Neural progenitor cell (in vitro differentiated cells): ENCODE results near the gene SZRD1. TPM values are rescaled to one million over a fixed set of nuclear protein-coding genes. Genes with fewer than 3 reads are reported as not detected.
A peak's percentile ranks its signal among the peaks of the same experiment; 100 is the strongest.

Source experiments
- DNase-seq: peaks from one replicate; pipeline ENCODE4 v3.0.0-alpha.2; 2016; ENCODE audit warnings: low spot score
- H2AFZ ChIP-seq: fragments of 200-600 bp; sonication (generic); replicated peaks from 2 replicates; pipeline ENCODE4 v1.6.1; 2016; ENCODE audit warnings: antibody characterized with exemption
- H3F3A ChIP-seq: fragments of 200-600 bp; sonication (generic); 2 replicates; pipeline ENCODE4 v1.6.1; 2016; ENCODE audit warnings: antibody characterized with exemption, low read depth
- H3K27ac ChIP-seq: fragments of 200-600 bp; sonication (generic); 2 replicates; pipeline ENCODE4 v1.5.1; 2016; ENCODE audit warnings: mild to moderate bottlenecking
- H3K27me3 ChIP-seq: fragments of 200-600 bp; sonication (generic); 2 replicates; pipeline ENCODE4 v1.6.1; 2016; ENCODE audit warnings: mild to moderate bottlenecking, moderate library complexity
- H3K36me3 ChIP-seq: fragments of 200-600 bp; sonication (generic); 2 replicates; pipeline ENCODE4 v1.5.1; 2016
- H3K4me1 ChIP-seq: fragments of 200-600 bp; sonication (generic); 2 replicates; pipeline ENCODE4 v1.6.1; 2016; ENCODE audit warnings: mixed run types
- H3K4me2 ChIP-seq: fragments of 200-600 bp; sonication (generic); 2 replicates; pipeline ENCODE4 v1.6.1; 2016
- H3K4me3 ChIP-seq: fragments of 200-600 bp; sonication (generic); 2 replicates; pipeline ENCODE4 v1.5.1; 2016
- H3K79me2 ChIP-seq: fragments of 200-600 bp; sonication (generic); 2 replicates; pipeline ENCODE4 v1.6.1; 2016; ENCODE audit warnings: low read depth
- H3K9ac ChIP-seq: fragments of 200-600 bp; sonication (generic); 2 replicates; pipeline ENCODE4 v1.6.1; 2016
- H3K9me3 ChIP-seq: fragments of 200-600 bp; sonication (generic); 2 replicates; pipeline ENCODE4 v1.5.1; 2016; ENCODE audit warnings: low read depth
- H4K20me1 ChIP-seq: fragments of 200-600 bp; sonication (generic); 2 replicates; pipeline ENCODE4 v1.6.1; 2016; ENCODE audit warnings: low read depth
- H3K27ac Mint-ChIP-seq: 3 replicates; pipeline ENCODE4 v1.8.0; 2021; ENCODE audit warnings: mixed read lengths
- H3K27me3 Mint-ChIP-seq: 2 replicates; pipeline ENCODE4 v1.8.0; 2022; ENCODE audit warnings: low read depth, mild to moderate bottlenecking, inconsistent platforms, moderate library complexity, mixed read lengths; ENCODE audit not compliant: insufficient read depth
- H3K36me3 Mint-ChIP-seq: 3 replicates; pipeline ENCODE4 v1.8.0; 2021; ENCODE audit warnings: mixed read lengths
- H3K4me1 Mint-ChIP-seq: 3 replicates; pipeline ENCODE4 v1.8.0; 2021; ENCODE audit warnings: mixed read lengths
- H3K4me3 Mint-ChIP-seq: 3 replicates; pipeline ENCODE4 v1.8.0; 2021; ENCODE audit warnings: mild to moderate bottlenecking, moderate library complexity, mixed read lengths
- H3K9me3 Mint-ChIP-seq: 3 replicates; pipeline ENCODE4 v1.8.0; 2020; ENCODE audit warnings: mixed read lengths
- EZH2 ChIP-seq: fragments of 200-600 bp; sonication (generic); IDR thresholded peaks from 2 replicates; pipeline ENCODE4 v1.6.1; 2017; ENCODE audit warnings: antibody characterized with exemption, mild to moderate bottlenecking, moderate library complexity
- EZH2phosphoT487 ChIP-seq: fragments of 200-600 bp; sonication (generic); IDR thresholded peaks from 2 replicates; pipeline ENCODE4 v1.6.1; 2017; ENCODE audit warnings: antibody characterized with exemption
- total RNA-seq: library from RNA; depleted of rRNA; stranded (reverse); fragments of >200 nt; gene quantifications from 2 replicates; pipeline ENCODE4 v1.2.3, GENCODE V29; 2015; ENCODE audit warnings: low replicate concordance
- TF ChIP-seq, protein P1 (sequence below): fragments of 200-600 bp; sonication (generic); IDR thresholded peaks from 2 replicates; pipeline ENCODE4 v1.5.1; 2017; ENCODE audit warnings: antibody characterized with exemption, mild to moderate bottlenecking

SZRD1 gene
- total RNA-seq, 1 donor from 2014 or later: 50.2 TPM

DNA sequence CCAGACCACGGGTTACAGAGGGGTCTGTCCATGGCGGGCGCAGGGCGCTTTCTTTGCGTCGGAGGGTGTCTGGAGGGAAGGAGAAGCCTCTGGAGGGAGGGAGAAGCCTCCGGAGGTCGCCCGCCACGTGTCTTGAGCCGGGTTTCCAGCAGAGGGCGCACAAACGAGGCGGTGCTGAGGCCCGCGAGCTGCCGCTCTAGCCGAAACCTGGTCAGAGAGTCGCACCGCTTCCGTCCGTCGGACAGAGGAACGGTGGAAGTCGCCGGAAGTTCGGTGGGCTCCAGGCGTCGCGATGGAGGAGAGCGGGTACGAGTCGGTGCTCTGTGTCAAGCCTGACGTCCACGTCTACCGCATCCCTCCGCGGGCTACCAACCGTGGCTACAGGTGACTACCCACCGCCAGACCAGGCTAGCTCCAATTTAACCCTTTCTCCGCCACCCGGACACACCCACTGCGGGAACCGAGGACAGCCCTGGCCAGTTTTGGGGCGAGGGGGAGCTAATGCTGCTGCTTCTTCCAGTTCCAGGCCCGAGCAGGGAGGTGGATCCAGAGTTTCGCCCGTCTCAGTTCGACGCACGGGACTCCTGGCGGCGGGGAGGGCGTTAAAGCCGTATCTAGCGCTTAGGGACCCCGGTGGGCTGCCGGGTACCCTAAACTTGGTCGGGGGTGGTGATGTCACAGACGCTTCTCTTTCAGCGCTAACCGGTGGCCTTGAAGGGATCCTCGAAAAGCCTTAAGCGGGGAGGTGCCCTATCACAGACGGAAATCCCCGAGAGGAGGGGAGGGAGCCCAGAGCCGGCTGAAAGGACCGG is 73.6 kb downstream of the SZRD1 start, which contains the start of gene NECAP2:
NECAP2 (plus strand) TSS at position 255 of the 812 bp plus-strand sequence; CDS start at position 293, 38 bp downstream.
- peaks cover 8% of the 10 kb centered on the region for H3K27me3 Mint-ChIP-seq
- peaks cover 24% of the 10 kb centered on the region for H3K79me2 ChIP-seq
- peak within 1 kb of the TSS; percentile 78 for H3K4me3 ChIP-seq
- peak; percentile 97 for DNase-seq
- peaks cover 19% of the 10 kb centered on the region for H4K20me1 ChIP-seq
- H3K27ac Mint-ChIP-seq: peak within 1 kb of the TSS; percentile 98
- H3K4me1 Mint-ChIP-seq: peaks cover 14% of the 10 kb centered on the region
- H2AFZ ChIP-seq: peak within 1 kb of the TSS; percentile 91
- H3K9me3 ChIP-seq: no peaks in the 10 kb centered on the region
- H3K4me2 ChIP-seq: peak within 1 kb of the TSS; percentile 97
- H3K36me3 ChIP-seq: no peaks in the 10 kb centered on the region
- H3F3A ChIP-seq: peaks cover 5% of the 10 kb centered on the region
- peaks cover 5% of the 10 kb centered on the region for H3K4me1 ChIP-seq
- peak; percentile 24 for TF ChIP-seq EZH2
- TF ChIP-seq, protein P1, sequence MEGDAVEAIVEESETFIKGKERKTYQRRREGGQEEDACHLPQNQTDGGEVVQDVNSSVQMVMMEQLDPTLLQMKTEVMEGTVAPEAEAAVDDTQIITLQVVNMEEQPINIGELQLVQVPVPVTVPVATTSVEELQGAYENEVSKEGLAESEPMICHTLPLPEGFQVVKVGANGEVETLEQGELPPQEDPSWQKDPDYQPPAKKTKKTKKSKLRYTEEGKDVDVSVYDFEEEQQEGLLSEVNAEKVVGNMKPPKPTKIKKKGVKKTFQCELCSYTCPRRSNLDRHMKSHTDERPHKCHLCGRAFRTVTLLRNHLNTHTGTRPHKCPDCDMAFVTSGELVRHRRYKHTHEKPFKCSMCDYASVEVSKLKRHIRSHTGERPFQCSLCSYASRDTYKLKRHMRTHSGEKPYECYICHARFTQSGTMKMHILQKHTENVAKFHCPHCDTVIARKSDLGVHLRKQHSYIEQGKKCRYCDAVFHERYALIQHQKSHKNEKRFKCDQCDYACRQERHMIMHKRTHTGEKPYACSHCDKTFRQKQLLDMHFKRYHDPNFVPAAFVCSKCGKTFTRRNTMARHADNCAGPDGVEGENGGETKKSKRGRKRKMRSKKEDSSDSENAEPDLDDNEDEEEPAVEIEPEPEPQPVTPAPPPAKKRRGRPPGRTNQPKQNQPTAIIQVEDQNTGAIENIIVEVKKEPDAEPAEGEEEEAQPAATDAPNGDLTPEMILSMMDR: peak; percentile 88
- no peak for TF ChIP-seq EZH2phosphoT487
- peak within 1 kb of the TSS; percentile 89 for H3K9ac ChIP-seq
- H3K27ac ChIP-seq: no peak within 1 kb of the TSS
- no peaks in the 10 kb centered on the region for H3K27me3 ChIP-seq
- peaks cover 3% of the 10 kb centered on the region for H3K36me3 Mint-ChIP-seq
- no peaks in the 10 kb centered on the region for H3K9me3 Mint-ChIP-seq
- H3K4me3 Mint-ChIP-seq: peak within 1 kb of the TSS; percentile 94

DNA sequence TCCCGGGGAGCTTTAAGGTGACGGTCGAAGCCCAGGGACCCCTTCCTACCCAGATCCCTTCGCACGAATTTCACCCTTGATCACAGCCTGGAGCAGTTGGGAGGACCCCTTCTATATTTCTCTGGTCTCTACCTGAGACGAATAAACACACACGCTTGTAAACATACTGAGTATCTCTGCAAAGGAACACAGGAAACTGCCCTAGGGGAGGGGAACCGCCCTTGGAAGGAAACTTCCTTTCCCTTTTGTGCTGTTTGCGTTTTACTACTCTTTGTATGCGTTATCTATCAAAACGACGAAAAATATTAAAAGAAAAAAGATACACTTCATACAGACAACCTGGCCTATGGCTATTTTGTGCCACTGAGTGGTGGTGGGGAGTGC is 74.2 kb downstream of the SZRD1 start:
- peak overlapping the region; percentile 89 for H3K9ac ChIP-seq
- no peaks in the 10 kb centered on the region for H3K36me3 ChIP-seq
- H3K79me2 ChIP-seq: peaks cover 24% of the 10 kb centered on the region
- Mint-ChIP-seq H3K4me1 (peaks cover 14% of the 10 kb centered on the region), H3K36me3 (peaks cover 3% of the 10 kb centered on the region), H3K27me3 (peaks cover 6% of the 10 kb centered on the region), H3K27ac (peak overlapping the region; percentile 25), H3K9me3 (no peaks in the 10 kb centered on the region), H3K4me3 (peak overlapping the region; percentile 94)
- H3K4me3 ChIP-seq: peak overlapping the region; percentile 78
- no peak overlapping the region for H2AFZ ChIP-seq
- H3K4me2 ChIP-seq: peak overlapping the region; percentile 97
- H3K9me3 ChIP-seq: no peaks in the 10 kb centered on the region
- peaks cover 5% of the 10 kb centered on the region for H3F3A ChIP-seq
- peaks cover 19% of the 10 kb centered on the region for H4K20me1 ChIP-seq
- peaks cover 5% of the 10 kb centered on the region for H3K4me1 ChIP-seq
- no peaks in the 10 kb centered on the region for H3K27me3 ChIP-seq
- DNase-seq: no peak
- TF ChIP-seq EZH2phosphoT487: no peak
- TF ChIP-seq, protein P1: no peak
- no peak for TF ChIP-seq EZH2
- H3K27ac ChIP-seq: no peak overlapping the region

DNA sequence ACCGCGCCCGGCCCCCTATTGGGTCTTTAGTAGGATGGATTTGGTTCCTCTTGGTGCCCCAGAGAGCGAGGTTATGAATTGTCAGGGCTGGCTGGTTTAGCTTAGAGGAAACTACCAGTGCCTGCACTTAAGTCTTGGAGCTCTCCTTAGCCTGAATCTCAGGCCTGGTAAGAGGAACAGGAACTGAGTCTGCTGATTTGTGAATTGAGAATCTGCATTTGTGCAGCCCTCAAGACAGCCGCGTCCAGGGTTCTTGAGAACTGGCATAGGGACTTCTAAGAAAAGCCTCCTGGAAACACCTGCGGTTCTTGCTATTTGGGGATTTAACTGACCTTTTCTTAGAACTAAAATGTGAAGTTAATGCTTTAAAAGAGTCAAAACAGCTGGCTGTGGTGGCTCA is 75.2 kb downstream of the SZRD1 start:
- Mint-ChIP-seq H3K27me3 (peaks cover 4% of the 10 kb centered on the region), H3K9me3 (no peaks in the 10 kb centered on the region), H3K27ac (no peak overlapping the region), H3K4me1 (peaks cover 14% of the 10 kb centered on the region), H3K36me3 (peaks cover 4% of the 10 kb centered on the region), H3K4me3 (peak overlapping the region; percentile 94)
- Histone ChIP-seq H3K9me3 (no peaks in the 10 kb centered on the region), H2AFZ (no peak overlapping the region), H3K4me3 (no peak overlapping the region), H3K36me3 (no peaks in the 10 kb centered on the region), H3K4me2 (no peak overlapping the region), H3K27me3 (no peaks in the 10 kb centered on the region), H3K79me2 (peaks cover 24% of the 10 kb centered on the region), H3K4me1 (peaks cover 5% of the 10 kb centered on the region), H3F3A (peaks cover 5% of the 10 kb centered on the region), H4K20me1 (peaks cover 19% of the 10 kb centered on the region), H3K27ac (no peak overlapping the region), H3K9ac (no peak overlapping the region)
- no peak for DNase-seq
- TF ChIP-seq EZH2phosphoT487 (no peak), EZH2 (no peak)
- TF ChIP-seq, protein P1: no peak
